Keratinocyte (primary cell): ENCODE data around the gene ASB13.

Experiments used
- CTCF ChIP-seq, 3 experiments: IDR thresholded peaks in 1 of 3; conservative IDR thresholded peaks in 1 of 3; optimal IDR thresholded peaks in 1 of 3; 2 replicates in 2 of 3; 3 replicates in 1 of 3; pipeline versions ENCODE3 to v1.5.1; 2011; ENCODE audit warnings: low read length in 3 of 3, mild to moderate bottlenecking in 3 of 3, moderate library complexity in 2 of 3, control low read depth in 1 of 3, inconsistent platforms in 1 of 3; ENCODE audit not compliant: insufficient read depth in 2 of 3; ENCODE audit errors: extremely low read depth in 1 of 3
- EZH2 ChIP-seq: IDR thresholded peaks from one replicate; pipeline ENCODE4 v1.6.1; 2012; ENCODE audit warnings: inconsistent platforms, mild to moderate bottlenecking, low read length, moderate library complexity

GRCh38 chr10:5697342-5697741 lies 30.9 kb upstream of the ASB13 start:
- TF ChIP-seq CTCF (optimal IDR thresholded peaks at IDR 0.05 in 1 of 3, IDR thresholded peaks at IDR 0.05 in 1 of 3, conservative IDR thresholded peaks at IDR 0.05 in 1 of 3; ENCODE audit: extremely low read depth in 1 of 3, insufficient read depth in 2 of 3, low read length in 3 of 3) (no peak), EZH2 (no peak)
